C4-2B (cell line): ENCODE measurements around the gene ZMIZ2.

Source experiments
- H3K27ac ChIP-seq: fragments of 450-650 bp; 2 replicates; pipeline ENCODE4 v1.5.1; 2017
- CTCF ChIP-seq: fragments of 450-650 bp; conservative IDR thresholded peaks from 2 replicates; pipeline ENCODE4 v1.5.1; 2017; ENCODE audit warnings: mild to moderate bottlenecking
- ZFX ChIP-seq: fragments of 450-650 bp; IDR thresholded peaks from 2 replicates; pipeline ENCODE4 v1.6.1; 2017

Gene ZMIZ2

GRCh38 chr7:44707558-44708230 is 41.0 kb upstream of the ZMIZ2 start:
- TF ChIP-seq CTCF (no peak), ZFX (no peak)
- H3K27ac ChIP-seq: no peak overlapping the region

GRCh38 chr7:44709011-44709915 is 39.4 kb upstream of the ZMIZ2 start:
- H3K27ac ChIP-seq: no peak overlapping the region
- TF ChIP-seq CTCF: no peak
- no peak for TF ChIP-seq ZFX

DNA sequence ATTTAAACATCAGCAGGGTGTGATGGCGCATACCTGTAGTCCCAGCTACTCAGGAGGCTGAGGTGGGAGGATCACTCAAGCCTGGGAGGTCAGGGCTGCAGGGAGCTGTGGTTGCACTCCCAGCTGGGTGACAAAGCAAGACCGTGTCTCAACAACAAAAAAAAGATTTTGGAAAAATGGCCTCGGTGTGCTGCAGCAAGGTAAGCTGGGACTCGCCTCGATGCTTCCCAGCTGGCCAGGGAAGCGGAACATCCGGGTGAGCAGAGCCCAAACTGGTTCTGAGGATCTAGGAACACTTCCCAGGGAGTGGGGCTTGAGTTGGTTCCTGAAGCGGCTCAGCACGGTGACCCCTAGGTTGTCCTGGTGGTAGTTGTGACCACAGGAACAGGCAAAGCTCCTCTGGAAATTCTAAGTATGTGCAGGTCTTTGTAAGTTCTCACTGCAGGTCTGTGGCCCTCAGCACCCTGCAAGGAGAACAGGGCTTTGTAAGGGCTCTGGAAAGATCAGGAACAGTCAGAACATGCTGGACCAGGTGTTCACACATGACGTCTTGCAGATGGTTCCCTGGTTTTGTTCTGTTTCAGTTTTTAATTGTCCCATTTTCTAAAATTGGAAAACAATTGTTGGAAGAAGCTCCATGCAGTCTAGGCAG is 38.6 kb upstream of the ZMIZ2 start:
- TF ChIP-seq ZFX: no peak
- no peak for TF ChIP-seq CTCF
- no peak overlapping the region for H3K27ac ChIP-seq

GRCh38 chr7:44711528-44711927 is 37.1 kb upstream of the ZMIZ2 start:
- H3K27ac ChIP-seq: no peak overlapping the region
- TF ChIP-seq CTCF: no peak
- no peak for TF ChIP-seq ZFX

- H3K27ac ChIP-seq: no peak overlapping the region
- TF ChIP-seq ZFX (no peak), CTCF (no peak)
These were observed 36.6 kb upstream of the ZMIZ2 start for GRCh38 chr7:44712012-44712411.

DNA sequence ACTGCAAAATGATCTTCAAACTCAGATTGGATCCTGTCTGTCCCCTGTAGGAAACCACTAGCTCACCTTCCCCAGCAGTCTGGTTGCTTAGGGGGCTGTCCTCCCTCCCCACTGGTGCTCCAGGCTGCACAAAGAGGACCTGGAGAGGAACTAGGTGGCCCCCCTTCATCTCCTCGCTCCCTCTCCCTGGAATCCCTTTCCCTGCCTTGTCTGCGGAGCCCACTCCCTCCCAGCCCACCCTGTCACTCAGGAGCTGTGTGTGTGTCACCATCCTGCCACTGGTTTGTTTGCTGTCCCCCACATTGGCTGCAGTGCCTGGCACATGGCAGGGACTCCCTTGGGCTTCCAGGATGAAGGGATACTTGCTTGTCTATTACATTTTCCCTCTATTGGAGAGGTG is 35.5 kb upstream of the ZMIZ2 start:
- H3K27ac ChIP-seq: no peak overlapping the region
- TF ChIP-seq ZFX (no peak), CTCF (no peak)
